ENCODE measurements around the gene KCNB1. TPM values are rescaled to one million over a fixed set of nuclear protein-coding genes. Genes with fewer than 3 reads are reported as not detected.
"Not testable (repeated sequence)": the region's sequence is repeated elsewhere in the genome, so short reads cannot be mapped to it uniquely, and the experiment has no call there.

Gene KCNB1
- total RNA-seq, 1 donor from 2014 or later, result 0.30 TPM

DNA sequence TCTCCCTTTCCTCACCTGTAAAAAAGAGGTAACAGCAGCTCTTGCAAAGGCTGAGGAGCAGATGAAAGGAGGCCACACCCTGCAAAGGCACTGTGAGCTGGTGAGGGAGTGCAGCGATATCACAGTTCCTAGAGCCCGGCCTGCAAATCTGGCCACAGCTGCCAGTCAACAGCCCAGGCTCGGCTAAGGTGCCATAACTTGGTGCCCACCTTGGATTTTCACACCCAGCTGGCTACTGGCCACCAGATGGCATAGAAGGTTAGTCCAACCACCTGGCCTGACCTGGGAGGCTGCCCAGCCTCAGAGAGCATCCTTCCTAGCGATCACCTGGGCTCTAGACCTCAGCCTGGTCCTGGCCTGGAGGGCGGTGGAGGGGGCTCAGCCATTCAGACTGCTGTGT is 46.8 kb downstream of the KCNB1 start:
- DNase-seq (ENCODE audit: low read depth), result no peak

- DNase-seq (ENCODE audit: low read depth), result no peak
Measured at GRCh38 chr20:49433333-49433732, 49.1 kb downstream of the KCNB1 start.

DNA sequence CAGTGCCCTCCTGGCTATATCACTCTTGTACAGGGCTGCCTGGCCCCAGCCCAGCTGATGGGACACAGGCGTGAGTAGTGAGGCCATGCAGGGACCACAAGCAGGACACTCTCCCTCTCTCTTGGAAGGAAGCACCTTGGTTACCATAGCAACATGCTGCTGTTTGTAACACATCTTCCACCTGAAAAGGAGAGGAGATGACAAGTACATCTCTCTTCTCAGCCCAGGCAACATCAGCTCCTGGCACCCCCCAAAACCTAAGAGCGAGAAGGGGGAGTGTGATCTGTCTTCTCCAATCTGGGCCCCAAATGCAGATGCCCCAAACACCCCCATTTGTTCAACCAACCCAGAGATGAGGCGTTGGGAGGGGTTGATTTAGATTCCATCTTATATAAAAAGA is 49.9 kb downstream of the KCNB1 start:
- no peak for DNase-seq (ENCODE audit: low read depth)

DNA sequence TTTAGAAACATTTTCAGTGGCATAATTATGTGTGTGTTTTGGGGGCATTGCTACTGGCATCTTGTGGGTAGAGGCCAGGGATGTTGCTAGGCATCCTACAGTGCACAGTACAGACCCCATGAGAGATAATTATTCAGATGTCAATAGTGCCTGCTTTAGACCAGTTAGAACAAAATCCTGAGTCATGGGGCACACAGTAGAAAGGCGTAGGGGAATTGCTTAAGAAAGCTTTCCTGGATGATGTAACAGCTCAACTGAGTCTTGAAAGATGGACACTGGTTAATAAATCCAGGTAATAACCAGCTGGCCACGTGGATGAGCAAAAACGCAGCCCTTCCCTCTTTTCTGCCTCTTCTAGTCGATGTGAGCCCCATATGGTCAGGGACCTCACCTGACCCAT is 51.1 kb downstream of the KCNB1 start:
- peak; percentile 7 for DNase-seq (ENCODE audit: low read depth)

- DNase-seq (ENCODE audit: low read depth), result no peak
Measured at GRCh38 chr20:49430320-49430719, 52.1 kb downstream of the KCNB1 start.

DNA sequence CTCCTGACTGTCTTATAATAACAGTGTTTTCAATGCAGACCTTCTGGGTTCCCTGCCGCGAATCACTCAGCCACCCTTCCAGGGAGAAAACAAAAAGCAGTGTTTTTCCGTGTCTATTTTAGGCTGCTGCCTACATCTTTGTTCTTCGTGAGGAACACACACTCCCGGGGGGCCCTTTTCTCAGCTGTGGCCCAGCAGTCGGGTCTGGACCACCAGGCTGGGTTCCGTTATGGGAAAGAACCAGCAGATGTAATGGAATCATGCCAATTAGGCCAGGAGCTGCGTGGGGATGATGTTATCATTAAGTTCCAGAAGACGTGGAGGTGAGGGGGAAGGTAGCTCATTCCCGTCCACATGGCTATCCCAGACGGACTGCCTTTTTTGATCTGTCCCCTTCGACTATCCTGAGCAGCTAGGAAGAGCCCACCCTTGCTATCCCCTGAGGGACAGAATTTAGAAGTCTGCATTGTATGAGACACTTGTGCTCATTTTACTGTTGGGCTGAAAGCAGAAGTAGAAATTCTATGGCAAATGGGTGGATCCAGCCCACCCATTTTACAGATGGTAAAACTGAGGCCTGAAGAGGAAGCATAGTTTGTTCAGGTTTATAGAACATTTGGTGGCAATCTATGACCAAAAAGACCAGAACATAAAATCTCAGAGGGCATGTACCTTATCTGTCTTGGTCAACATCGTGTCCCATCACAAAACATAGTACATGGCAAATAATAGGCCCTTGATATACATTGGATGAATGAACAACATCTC is 54.5 kb downstream of the KCNB1 start:
- no peak for DNase-seq (ENCODE audit: low read depth)

GRCh38 chr20:49426873-49427272 is 55.6 kb downstream of the KCNB1 start:
- DNase-seq (ENCODE audit: low read depth), result peak; percentile 43

DNA sequence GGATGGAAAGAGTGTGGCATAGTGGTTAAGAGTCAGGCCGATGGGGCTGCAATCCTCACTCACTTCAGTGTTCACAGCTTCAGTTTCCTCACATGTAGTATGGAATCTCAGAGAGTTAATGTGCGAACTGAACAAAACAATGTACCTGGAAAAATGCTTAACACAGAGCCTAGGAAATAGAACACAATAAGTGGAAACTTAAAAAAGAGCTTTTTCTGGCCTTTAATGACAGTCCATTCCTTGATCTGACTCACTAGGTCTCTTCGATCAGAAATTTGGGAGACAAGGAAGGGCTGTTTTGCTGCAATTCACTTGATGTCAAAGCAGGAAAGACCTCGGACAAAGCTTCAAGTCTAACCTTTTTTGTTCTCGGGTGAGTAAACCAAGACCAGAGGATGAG is 56.1 kb downstream of the KCNB1 start:
- no peak for DNase-seq (ENCODE audit: low read depth)

DNA sequence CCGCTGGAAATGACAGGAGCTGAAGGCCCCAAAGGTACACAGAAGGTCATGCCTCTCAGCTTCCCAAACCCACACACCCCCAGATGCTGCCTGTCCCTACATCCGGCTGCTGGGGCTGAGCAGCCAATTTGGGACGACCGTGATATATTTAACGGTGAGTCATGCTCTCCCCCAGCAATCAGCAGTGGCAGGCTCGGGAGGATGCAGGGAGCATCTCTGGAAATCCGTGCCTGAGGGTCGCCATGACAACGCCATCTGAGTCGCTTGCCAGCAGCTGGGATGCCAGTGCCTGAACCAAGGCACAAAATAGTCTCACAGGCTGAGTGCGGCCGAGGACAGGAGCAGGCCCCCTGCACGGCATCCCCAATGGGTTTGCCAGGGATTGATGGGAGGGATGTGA is 57.9 kb downstream of the KCNB1 start:
- no peak for DNase-seq (ENCODE audit: low read depth)

DNA sequence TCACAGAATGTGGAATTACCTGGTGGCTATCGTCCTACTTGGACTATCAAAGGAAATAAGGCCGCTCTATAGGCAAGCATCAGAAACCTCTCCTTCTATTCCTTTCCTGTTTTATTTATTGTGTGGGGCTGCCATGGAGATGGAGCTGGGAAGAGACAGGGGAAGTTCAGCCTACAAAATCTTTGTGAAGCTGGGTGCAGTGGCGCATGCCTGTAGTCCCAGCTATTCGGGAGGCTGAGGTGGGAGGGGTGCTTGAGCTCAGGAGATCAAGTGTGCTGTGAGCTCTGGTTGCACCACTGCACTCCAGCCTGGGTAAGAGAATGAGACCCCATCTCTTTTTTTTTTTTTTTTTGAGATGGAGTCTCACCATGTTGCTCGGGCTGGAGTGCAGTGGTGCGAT is 60.3 kb downstream of the KCNB1 start:
- DNase-seq (ENCODE audit: low read depth), result no peak

DNA sequence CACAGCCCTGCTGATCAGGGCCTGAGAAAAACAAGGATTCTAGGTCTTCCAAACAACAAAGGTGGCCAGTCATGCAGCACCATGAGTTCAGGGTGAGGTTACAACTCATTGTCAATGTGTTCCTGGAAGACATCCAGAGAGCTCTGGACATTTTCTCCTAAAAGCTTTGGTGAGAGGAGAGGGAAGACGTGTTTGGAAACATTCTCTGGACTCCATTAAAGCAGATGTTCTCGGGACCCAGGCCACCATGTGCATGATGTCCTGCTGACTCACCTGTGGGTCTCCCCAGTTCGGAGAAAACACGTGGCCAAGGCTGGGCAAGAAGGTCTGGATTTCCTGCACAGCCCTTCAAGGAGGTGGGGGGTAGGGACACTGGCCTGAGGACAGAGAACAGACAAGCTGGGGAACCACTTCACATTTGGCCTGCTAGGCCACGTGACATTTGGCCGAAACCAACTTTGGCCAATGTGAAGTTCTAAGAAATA is 61.6 kb downstream of the KCNB1 start:
- peak; percentile 81 for DNase-seq (ENCODE audit: low read depth)

DNA sequence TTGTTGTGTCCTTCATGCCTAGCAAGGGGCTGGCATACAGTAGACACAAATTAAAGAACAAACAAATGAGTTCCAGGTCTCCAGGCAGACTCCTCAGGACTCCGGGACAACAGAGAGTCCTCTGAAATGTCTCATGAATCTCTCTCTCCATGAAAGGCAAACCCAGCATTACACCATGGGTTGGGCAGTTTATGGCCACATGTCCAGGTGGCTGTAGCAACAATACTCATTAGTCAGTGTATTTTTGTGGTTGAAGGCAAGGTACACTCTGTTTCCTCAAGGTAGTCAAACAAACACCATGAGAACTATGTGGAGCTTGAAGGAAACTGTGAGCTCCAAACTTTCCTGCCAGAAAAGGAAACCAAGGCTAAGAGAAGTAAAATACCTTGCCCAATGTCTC is 62.2 kb downstream of the KCNB1 start:
- DNase-seq (ENCODE audit: low read depth), result peak; percentile 86

GRCh38 chr20:49419785-49420184 is 62.7 kb downstream of the KCNB1 start:
- DNase-seq (ENCODE audit: low read depth), result no peak

GRCh38 chr20:49418809-49419208 is 63.7 kb downstream of the KCNB1 start:
- DNase-seq (ENCODE audit: low read depth), result no peak

DNA sequence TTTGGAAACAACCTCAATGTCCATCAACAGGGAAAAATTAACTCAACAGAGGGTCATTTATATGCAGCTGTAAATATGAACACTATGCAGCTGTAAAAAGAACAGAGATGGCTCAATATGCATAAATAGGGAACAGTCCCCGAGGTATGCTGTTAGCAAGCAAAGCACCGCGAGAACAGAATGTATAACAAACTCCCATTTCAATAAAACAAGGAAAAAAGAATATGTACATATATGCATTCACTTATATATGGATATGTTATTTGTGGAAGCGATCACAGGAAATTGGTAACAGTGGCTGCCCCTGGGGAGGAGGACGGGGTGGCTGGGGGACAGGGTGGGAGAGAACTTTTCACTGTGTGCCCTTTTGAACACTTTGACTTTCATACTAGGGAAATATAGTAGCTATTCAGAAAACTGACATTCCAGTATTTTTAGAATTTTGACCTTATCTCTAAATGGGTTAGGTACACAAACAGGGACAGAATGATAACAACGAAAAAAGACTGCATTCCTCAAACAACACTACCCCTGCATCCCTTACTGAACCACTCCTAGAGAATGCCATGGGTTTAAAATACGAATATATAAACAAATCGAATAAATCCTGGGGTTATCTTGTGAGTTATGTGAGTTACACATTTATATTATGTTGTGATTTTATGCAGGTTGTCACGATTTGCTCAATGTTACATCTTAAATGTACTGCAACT is 64.5 kb downstream of the KCNB1 start:
- DNase-seq (ENCODE audit: low read depth), result no peak

GRCh38 chr20:49415668-49416044 is 66.8 kb downstream of the KCNB1 start:
- DNase-seq (ENCODE audit: low read depth), result no peak

- DNase-seq (ENCODE audit: low read depth), result no peak
Measured at GRCh38 chr20:49415005-49415667, 67.3 kb downstream of the KCNB1 start.

- no peak for DNase-seq (ENCODE audit: low read depth)
Measured at GRCh38 chr20:49413677-49414076, 68.8 kb downstream of the KCNB1 start.

GRCh38 chr20:49412953-49413352 is 69.5 kb downstream of the KCNB1 start:
- DNase-seq (ENCODE audit: low read depth), result no peak

- no peak for DNase-seq (ENCODE audit: low read depth)
Measured at GRCh38 chr20:49412254-49412653, 70.2 kb downstream of the KCNB1 start.

DNA sequence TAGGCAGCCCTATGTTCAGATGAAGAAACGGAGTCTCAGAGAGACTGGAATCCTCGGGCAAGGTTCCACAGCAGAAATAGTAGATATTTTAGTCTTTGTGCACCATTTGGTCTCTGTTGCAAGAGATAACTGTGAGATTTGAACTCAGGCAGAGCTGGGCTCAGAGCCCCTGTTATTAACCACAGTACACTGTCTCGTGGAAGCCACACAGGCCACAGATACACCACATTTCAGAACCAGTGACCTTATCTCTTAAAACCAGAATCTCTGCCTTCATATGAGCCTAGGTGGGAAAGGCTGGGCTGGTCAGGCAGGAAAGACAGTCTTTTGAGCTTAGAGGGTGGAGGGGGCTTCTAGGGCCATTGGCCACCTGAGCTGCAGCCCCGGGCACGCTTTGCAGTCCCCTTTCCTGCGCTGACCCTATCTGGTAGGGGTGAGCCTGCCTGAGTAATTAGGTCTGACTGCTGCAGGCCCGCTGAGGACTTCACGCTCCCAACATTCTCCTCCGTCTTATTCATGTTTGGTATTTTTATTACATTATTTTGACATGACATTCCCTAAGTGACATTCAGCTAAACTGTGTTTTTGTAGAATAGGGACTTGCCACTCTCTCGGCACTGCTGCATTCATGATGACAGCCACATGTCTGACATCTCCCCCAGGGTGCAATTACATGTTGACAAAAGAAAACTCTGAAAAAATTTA is 71.1 kb downstream of the KCNB1 start:
- DNase-seq (ENCODE audit: low read depth), result no peak

DNA sequence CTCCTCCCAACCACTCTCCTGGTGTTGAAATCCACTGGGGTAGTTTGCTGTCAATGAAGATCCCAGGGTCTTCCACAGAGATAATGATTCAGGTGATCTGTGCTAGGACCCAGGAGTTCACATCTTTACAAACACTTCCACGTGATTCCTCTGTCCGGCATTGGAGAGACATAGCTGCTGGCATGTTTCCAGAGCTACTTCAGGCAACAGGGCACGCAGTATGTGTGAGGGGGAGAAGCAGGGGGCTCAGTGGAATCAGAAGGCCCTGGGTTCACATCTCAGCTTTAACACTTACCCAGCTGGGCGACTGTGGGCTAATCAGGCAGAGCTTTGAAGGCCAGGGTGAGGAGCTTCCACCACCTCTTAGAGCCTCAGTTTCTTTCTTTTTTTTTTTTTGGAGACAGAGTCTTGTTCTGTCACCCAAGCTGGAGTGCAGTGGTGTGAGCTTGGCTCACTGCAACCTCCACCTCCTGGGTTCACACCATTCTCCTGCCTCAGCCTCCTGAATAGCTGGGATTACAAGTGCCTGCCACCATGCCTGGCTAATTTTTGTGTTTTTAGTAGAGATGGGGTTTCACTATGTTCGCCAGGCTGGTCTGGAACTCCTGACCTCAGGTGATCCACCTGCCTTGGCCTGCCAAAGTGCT is 72.4 kb downstream of the KCNB1 start:
- not testable (repeated sequence) for DNase-seq (ENCODE audit: low read depth)

Data from renal cortical epithelial cell (primary cell).